OCI-LY7 (cell line): ENCODE data around the gene SYNGAP1. TPM values are rescaled to one million over a fixed set of nuclear protein-coding genes. Genes with fewer than 3 reads are reported as not detected.

Experiments
- BruUV-seq: library from RNA; stranded (reverse); fragments of 400-500 nt; replicated peaks from 2 replicates; lab custom pipeline; 2021; lab: Mats Ljungman, UMichigan
- CTCF ChIA-PET: fragments of 300-600 bp; sonication (Branson Sonifier 250); formaldehyde crosslinking; loops from one replicate; lab custom pipeline; 2022; ENCODE audit warnings: antibody characterized with exemption; ENCODE audit not compliant: unreplicated experiment; lab: Charles Lee
- POLR2A ChIA-PET: fragments of 300-600 bp; sonication (Branson Sonifier 250); formaldehyde crosslinking; loops from one replicate; lab custom pipeline; 2022; ENCODE audit warnings: antibody characterized with exemption; lab: Charles Lee
- DNase-seq: peaks from one replicate; pipeline ENCODE4 v3.0.0-alpha.2; 2015; ENCODE audit warnings: low spot score
- H2AFZ ChIP-seq: fragments of 200-600 bp; sonication (generic), shearing (Covaris generic); 2 replicates; pipeline ENCODE4 v1.6.1; 2014; ENCODE audit warnings: mild to moderate bottlenecking, antibody characterized with exemption, low read length, moderate library complexity
- H3K27ac ChIP-seq: fragments of 200-600 bp; sonication (generic); 2 replicates; pipeline ENCODE4 v1.5.1; 2014; ENCODE audit warnings: mixed run types, low read depth, mild to moderate bottlenecking, moderate library complexity, low read length, inconsistent platforms; ENCODE audit not compliant: poor library complexity, severe bottlenecking
- H3K36me3 ChIP-seq: fragments of 200-600 bp; sonication (generic); 2 replicates; pipeline ENCODE4 v1.6.1; 2014; ENCODE audit warnings: mild to moderate bottlenecking, antibody characterized with exemption, low read length, moderate library complexity, mixed read lengths; ENCODE audit not compliant: insufficient read depth
- H3K4me1 ChIP-seq: fragments of 200-600 bp; sonication (generic); 2 replicates; pipeline ENCODE4 v1.5.1; 2014; ENCODE audit warnings: mild to moderate bottlenecking, low read length; ENCODE audit not compliant: insufficient read depth, poor library complexity, severe bottlenecking
- H3K4me2 ChIP-seq: fragments of 200-600 bp; sonication (generic); 2 replicates; pipeline ENCODE4 v1.6.1; 2014; ENCODE audit warnings: mild to moderate bottlenecking, low read length
- H3K4me3 ChIP-seq: fragments of 200-600 bp; sonication (generic); 2 replicates; pipeline ENCODE4 v1.5.1; 2014; ENCODE audit warnings: mild to moderate bottlenecking, low read depth, low read length; ENCODE audit not compliant: poor library complexity, severe bottlenecking
- H3K79me2 ChIP-seq: fragments of 200-600 bp; sonication (generic); 2 replicates; pipeline ENCODE4 v1.6.1; 2016; ENCODE audit warnings: low read depth, mild to moderate bottlenecking, low read length, moderate library complexity, mixed read lengths; ENCODE audit not compliant: insufficient read depth
- H3K9me2 ChIP-seq: fragments of 200-600 bp; sonication (generic); 2 replicates; pipeline ENCODE4 v1.6.1; 2016; ENCODE audit warnings: mild to moderate bottlenecking, low read length, mixed read lengths; ENCODE audit not compliant: insufficient read depth
- H3K9me3 ChIP-seq: fragments of 200-600 bp; sonication (generic); 2 replicates; pipeline ENCODE4 v1.6.1; 2014; ENCODE audit warnings: mild to moderate bottlenecking, mixed run types, low read length, mixed read lengths
- H4K20me1 ChIP-seq: fragments of 200-600 bp; sonication (generic); 2 replicates; pipeline ENCODE4 v1.6.1; 2014; ENCODE audit warnings: mild to moderate bottlenecking, antibody characterized with exemption, low read length, moderate library complexity, mixed read lengths; ENCODE audit not compliant: insufficient read depth
- CTCF ChIP-seq: fragments of 200-600 bp; sonication (generic); conservative IDR thresholded peaks from 2 replicates; pipeline ENCODE4 v1.5.1; 2014; ENCODE audit warnings: mild to moderate bottlenecking, antibody characterized with exemption, low read length, moderate library complexity, mixed read lengths
- EZH2phosphoT487 ChIP-seq: fragments of 200-600 bp; sonication (generic); IDR thresholded peaks from 2 replicates; pipeline ENCODE4 v1.6.1; 2018; ENCODE audit warnings: low read depth, borderline replicate concordance, mild to moderate bottlenecking, mixed run types, antibody characterized with exemption, low read length, moderate library complexity, mixed read lengths
- intact Hi-C: fragments of 100-400 bp; cut with micrococcal nuclease; formaldehyde crosslinking; loops from one replicate; pipeline ENCODE4 v1.10.0; 2022; ENCODE audit not compliant: unreplicated experiment
- total RNA-seq, 2 experiments: library from RNA; depleted of rRNA in 1 of 2; stranded (reverse); fragments of >200 nt in 1 of 2; shearing (Covaris generic) in 1 of 2; gene quantifications; 2 replicates each; pipeline ENCODE4 v1.2.3, GENCODE V29; 2014 to 2022

Gene SYNGAP1
- total RNA-seq, 2 experiments from 2014 or later = 5.6 to 30.7 TPM

GRCh38 chr6:33451606-33452005 lies 31.7 kb downstream of the SYNGAP1 start:
- ChIA-PET POLR2A (no interaction called here), CTCF (no interaction called here)
- Histone ChIP-seq H3K4me2 (no peak overlapping the region), H4K20me1 (no peaks in the 10 kb centered on the region), H3K9me2 (no peaks in the 10 kb centered on the region), H3K36me3 (peaks cover 49% of the 10 kb centered on the region; the same call in 1 of the 2 replicates), H2AFZ (no peak overlapping the region), H3K4me1 (peaks cover 19% of the 10 kb centered on the region), H3K27ac (no peak overlapping the region), H3K79me2 (peaks cover 19% of the 10 kb centered on the region; the same call in 1 of the 2 replicates), H3K9me3 (no peaks in the 10 kb centered on the region), H3K4me3 (no peak overlapping the region)
- intact Hi-C loops = no loop called here
- no TSS peak for BruUV-seq
- TF ChIP-seq EZH2phosphoT487 = no peak
- no peak for TF ChIP-seq CTCF
- DNase-seq = no peak

- intact Hi-C loops = no loop called here
- no peak for TF ChIP-seq CTCF
- TF ChIP-seq EZH2phosphoT487 = no peak
- Histone ChIP-seq H3K4me3 (no peak overlapping the region), H3K79me2 (peaks cover 19% of the 10 kb centered on the region; the same call in 1 of the 2 replicates), H3K4me2 (peak overlapping the region; percentile 96; the same call in 1 of the 2 replicates), H4K20me1 (no peaks in the 10 kb centered on the region), H3K9me3 (no peaks in the 10 kb centered on the region), H3K36me3 (peaks cover 46% of the 10 kb centered on the region), H3K27ac (no peak overlapping the region), H3K9me2 (no peaks in the 10 kb centered on the region), H2AFZ (no peak overlapping the region), H3K4me1 (peaks cover 19% of the 10 kb centered on the region)
- ChIA-PET POLR2A (no interaction called here), CTCF (interaction anchor here (0.6 to 0.7 kb wide), 2 partner anchors 10 to 18 kb away, joined by 6 to 13 read pairs; no protein-coding TSS in a partner anchor)
- no TSS peak for BruUV-seq
- DNase-seq = no peak
Measured at GRCh38 chr6:33452496-33452895, 32.6 kb downstream of the SYNGAP1 start.

GRCh38 chr6:33453393-33454008 lies 33.6 kb downstream of the SYNGAP1 start:
- H3K9me2 ChIP-seq = no peaks in the 10 kb centered on the region
- TF ChIP-seq CTCF = no peak
- no peak for TF ChIP-seq EZH2phosphoT487
- no peaks in the 10 kb centered on the region for H4K20me1 ChIP-seq
- peak overlapping the region; percentile 77 for H3K4me3 ChIP-seq
- no peaks in the 10 kb centered on the region for H3K9me3 ChIP-seq
- peak overlapping the region; percentile 96 for H3K4me2 ChIP-seq
- BruUV-seq = no TSS peak
- peaks cover 19% of the 10 kb centered on the region; the same call in 1 of the 2 replicates for H3K79me2 ChIP-seq
- peak overlapping the region; percentile 30 for H3K27ac ChIP-seq
- ChIA-PET POLR2A (interaction anchor here (0.6 to 2.1 kb wide), 4 partner anchors 22 to 258 kb away, joined by 3 to 7 read pairs (median 4); partner anchors contain the start of gene UQCC2), CTCF (interaction anchor here (1.8 kb wide), 1 partner anchor 22 kb away, joined by 4 read pairs; no protein-coding TSS in a partner anchor)
- no peak for DNase-seq
- peak overlapping the region; percentile 53; the same call in 1 of the 2 replicates for H2AFZ ChIP-seq
- intact Hi-C loops = loop anchor here (1.0 to 2.0 kb wide), 2 partner anchors 22 to 117 kb away; no protein-coding TSS in a partner anchor
- peaks cover 19% of the 10 kb centered on the region for H3K4me1 ChIP-seq
- H3K36me3 ChIP-seq = peaks cover 37% of the 10 kb centered on the region
